Hematopoietic multipotent progenitor cell treated with erythropoietin and hydrocortisone succinate and interleukin-3 and kit ligand, for 8 days (in vitro differentiated cells): ENCODE measurements around the gene PWWP2B.

ENCODE experiments used
- DNase-seq: peaks from one replicate; pipeline ENCODE4 v3.0.0-alpha.2; 2015

PWWP2B gene

DNA sequence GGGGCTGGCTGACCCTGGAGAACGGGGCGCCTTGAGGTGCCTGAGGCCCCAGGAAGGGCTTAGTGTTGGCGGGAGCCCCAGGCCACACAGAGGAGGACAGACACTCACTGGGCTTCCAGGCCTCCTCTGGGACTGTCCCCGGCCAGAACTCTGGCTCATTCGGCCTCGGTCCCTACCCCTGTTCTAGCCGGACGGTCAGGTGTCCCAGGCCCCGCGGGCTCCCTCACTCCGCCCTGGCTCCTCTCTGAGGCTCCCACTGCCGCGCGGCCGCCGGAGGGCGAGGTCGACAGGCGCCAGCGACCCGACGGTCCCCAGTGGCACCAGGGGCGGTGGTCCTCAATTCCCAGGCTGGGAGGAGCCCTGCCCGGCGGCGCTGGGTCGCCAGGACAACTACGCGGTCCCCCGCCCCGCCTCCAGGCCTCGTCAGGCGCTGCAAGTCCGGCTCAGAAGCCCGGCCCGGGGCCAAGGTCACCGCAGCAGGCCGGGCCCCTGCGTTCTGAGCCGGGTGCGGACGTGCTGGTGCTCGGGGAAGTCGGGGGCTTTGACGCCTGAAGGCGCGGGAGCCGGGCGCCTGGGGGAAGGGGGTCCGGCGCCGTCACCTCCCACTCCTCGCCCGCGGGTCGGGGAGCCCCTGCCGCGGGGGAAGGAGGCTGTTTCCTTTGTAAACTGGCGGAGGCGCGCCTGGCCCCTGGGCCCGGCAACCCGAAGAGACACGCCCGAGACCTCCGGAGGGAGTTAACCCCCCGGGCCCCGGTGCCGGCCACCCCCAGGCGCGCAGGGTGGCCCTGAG, 1.1 kb upstream of the PWWP2B start:
- DNase-seq, result no peak

GRCh38 chr10:132396494-132397035, 435 bp upstream of the PWWP2B start:
- DNase-seq, result peak; percentile 14

DNA sequence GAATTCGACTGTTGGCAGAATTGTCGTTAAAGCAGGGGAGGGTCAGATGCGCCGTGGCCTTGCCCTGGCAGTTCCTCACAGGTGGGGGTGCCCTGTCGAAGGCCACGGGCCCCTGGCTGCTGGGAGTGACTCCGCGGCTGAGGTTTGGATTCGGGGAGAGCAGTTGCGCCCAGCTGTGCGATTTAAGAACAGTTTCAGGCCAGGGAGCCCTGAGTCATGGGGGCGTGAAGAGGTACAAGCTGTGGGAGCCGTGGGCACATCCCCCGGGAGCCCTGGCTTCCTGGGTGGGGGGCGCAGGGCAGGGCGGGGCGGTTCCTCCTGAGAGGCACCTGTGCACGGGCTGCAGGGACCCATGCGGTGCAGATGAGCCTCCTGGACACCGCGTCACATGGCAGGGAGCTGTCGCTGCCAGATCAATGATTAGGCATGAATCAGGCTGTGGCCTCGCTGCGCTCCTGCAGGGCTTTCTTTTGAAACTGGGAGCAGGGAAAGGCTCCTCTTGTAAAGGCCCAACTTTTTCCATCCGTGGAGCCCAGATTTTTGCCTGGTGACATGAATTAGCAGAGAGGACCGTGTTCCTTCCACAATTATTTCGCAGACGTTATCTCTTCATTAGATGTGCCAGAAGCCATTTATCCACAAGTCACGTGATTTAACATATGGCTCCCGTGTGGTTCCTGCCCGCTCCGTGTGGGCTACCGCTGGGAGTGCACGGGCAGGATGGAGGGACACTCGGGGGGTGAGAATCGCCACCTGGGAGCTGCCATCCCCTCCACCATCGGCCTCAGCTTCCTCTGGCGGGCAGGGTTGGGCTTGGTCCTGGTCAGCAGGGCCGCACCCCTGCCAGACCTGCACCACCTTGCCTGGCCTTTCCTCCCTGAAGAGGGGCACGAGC, 918 bp downstream of the PWWP2B start:
- peak; percentile 36 for DNase-seq

GRCh38 chr10:132398566-132398991, 1.6 kb downstream of the PWWP2B start:
- no peak for DNase-seq

- no peak for DNase-seq
These were observed 2.4 kb downstream of the PWWP2B start for GRCh38 chr10:132399117-132400035.

DNA sequence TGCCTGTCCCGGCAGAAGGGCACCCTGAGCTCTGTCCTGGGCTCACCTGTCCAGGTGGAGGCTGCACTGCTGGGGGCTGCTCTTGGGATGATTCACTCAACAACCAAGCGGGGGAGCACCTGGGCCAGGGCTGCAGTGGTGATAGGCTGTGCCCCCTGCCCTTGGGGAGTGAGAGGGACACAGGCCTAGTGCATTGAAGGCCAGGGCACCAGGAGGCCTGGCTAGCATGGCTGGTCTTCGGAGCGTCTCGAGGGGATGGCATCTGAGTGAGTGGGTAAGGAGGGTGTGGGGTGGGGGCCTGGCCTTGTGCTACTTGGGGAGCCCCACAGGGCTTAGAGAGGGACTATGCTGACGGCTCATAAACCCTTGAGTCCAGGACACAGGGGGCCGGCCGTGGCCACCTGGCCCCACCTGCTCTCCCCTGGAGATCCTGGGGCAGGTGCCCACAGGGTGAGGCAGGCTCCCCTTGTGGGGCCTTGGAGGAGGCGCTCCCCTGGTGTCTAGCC, 3.1 kb downstream of the PWWP2B start:
- DNase-seq, result no peak

DNA sequence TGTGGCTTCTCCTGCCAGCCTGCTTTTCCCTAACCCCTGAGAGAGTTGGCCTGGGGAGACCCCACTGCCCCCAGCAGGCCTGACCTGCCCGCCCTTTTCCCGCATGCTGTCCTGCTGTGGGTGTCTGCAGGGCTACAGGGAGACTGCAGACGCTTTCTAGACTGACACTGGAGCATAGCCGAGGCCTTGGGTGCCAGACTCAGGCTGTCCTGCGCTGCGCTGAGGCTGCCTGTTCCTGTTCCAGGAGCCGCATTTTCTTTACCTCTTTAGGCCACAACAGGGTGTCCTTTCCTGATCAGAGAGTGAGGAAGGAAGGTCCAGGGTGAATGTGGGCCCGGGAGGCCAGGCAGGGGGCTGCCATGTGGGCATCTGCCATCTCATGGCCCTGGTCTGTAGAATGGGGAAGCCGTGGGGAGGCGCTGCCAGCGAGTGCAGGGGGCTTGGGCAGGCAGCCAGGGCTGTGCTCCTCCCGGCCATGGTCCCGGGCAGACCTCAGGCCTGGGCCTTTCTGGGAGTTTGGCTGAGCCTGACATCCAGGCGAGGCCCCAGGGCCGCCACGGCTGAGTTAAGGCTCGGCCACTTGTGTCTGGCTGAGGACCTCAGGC, 3.6 kb downstream of the PWWP2B start:
- DNase-seq, result no peak

GRCh38 chr10:132401401-132402118, 4.6 kb downstream of the PWWP2B start:
- no peak for DNase-seq

GRCh38 chr10:132402781-132403241, 5.8 kb downstream of the PWWP2B start:
- no peak for DNase-seq

GRCh38 chr10:132403511-132404168, 6.6 kb downstream of the PWWP2B start:
- DNase-seq, result no peak

DNA sequence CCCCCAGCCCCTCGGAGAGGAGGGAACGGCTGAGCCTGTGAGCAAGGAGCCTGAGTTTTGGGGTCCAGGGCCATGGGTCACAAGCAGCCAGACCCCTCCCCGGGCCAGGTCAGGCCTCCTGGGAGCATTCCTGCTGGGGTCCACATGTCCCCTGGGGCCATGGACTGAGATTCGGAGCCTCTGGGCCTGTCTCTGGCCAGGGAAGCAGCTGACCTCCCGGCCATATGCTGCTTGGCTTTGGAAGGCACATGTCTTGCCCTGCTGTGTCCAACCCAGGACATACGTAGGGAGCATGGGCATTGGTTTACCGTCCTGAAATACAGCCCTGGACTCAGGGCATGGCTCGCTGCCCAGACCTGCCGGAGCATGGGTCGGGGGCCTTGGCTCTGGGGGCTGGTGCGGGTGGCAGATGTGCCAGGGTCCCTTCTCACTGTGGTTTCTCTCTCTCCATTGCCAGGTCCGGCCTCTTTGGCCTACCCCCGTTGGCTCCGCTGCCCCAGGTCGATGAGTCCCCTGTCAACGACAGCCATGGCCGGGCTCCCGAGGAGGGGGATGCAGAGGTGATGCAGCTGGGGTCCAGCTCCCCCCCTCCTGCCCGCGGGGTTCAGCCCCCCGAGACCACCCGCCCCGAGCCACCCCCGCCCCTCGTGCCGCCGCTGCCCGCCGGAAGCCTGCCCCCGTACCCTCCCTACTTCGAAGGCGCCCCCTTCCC, 7.3 kb downstream of the PWWP2B start:
- DNase-seq, result no peak

DNA sequence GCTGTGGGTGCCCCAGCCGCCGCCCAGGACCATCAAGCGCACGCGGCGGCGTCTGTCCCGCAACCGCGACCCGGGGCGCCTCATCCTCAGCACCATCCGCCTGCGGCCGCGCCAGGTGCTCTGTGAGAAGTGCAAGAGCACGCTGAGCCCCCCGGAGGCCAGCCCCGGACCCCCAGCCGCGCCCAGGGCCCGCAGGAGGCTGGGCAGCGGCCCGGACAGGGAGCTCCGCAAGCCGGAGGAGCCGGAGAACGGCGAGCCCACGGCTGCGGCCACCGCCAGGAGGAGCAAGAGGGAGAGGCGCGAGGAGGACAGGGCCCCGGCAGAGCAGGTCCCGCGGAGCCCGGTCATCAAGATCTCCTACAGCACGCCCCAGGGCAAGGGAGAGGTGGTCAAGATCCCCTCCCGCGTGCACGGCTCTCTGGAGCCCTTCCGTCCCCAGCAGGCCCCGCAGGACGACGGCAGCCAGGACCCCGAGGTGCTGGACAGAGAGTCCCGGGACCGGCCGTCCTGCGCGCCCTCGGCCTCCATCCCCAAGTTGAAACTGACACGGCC, 8.0 kb downstream of the PWWP2B start:
- DNase-seq, result no peak

DNA sequence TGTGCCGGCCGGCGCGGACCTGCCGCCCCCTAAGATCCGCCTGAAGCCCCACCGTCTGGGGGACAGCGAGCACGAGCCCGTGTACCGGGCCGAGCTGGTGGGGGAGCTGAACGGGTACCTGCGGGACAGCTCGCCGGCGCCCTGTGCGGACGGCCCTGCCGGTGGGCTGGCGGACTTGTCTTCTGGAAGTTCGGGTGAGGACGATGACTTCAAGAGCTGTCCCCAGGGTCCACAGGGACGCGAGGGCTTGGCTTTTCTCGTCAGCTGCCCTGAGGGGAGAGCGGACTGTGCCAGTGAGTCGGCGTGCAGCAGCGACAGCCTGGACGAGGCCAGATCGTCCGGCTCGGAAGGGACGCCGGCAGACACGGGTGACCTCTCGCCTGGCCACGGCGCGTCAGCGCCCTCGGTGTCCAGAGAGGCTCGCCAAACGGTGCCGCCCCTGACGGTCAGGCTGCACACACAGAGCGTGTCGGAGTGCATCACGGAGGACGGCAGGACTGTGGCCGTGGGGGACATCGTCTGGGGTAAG, 8.5 kb downstream of the PWWP2B start:
- no peak for DNase-seq

- DNase-seq, result no peak
These were observed 9.2 kb downstream of the PWWP2B start for GRCh38 chr10:132406181-132406580.

- no peak for DNase-seq
These were observed 9.8 kb downstream of the PWWP2B start for GRCh38 chr10:132406750-132407149.

GRCh38 chr10:132407243-132407746, 10.3 kb downstream of the PWWP2B start:
- no peak for DNase-seq

DNA sequence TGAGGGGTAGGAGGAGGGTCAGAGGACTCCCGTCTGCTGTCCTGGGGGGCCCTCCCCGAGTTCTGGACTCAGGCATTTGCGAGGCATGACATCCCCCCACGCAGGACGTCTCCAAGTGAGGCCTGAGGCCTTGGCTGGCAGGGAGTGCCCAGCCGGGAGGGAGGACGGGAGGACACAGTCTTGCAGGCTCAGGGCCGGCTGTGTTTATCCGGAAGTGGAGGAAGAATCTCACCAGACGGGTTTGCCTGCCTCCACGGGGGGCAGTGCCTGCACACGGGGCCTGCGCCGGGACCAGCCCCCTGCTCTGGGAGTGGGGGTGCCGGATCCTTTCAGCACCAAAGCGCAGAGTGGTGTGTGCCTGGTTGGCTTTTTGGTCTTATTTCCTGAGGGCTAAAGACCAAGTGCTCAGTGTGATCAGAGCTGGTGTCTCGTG, 10.9 kb downstream of the PWWP2B start:
- no peak for DNase-seq

GRCh38 chr10:132408367-132408781, 11.4 kb downstream of the PWWP2B start:
- DNase-seq, result no peak
